ENCODE measurements around the gene EHMT1.
"Not testable (repeated sequence)": the region's sequence is repeated elsewhere in the genome, so short reads cannot be mapped to it uniquely, and the experiment has no call there.

Gene EHMT1

GRCh38 chr9:137588891-137589290, 29.9 kb upstream of the EHMT1 start:
- H3K4me3 ChIP-seq (ENCODE audit: low read depth, low read length) = peak overlapping the region; percentile 72
- H3K4me1 ChIP-seq = no peaks in the 10 kb centered on the region

GRCh38 chr9:137589441-137590122, 29.2 kb upstream of the EHMT1 start:
- Histone ChIP-seq H3K27me3 (no peaks in the 10 kb centered on the region), H3K9me3 (no peaks in the 10 kb centered on the region), H3K4me1 (no peaks in the 10 kb centered on the region), H3K4me3 (ENCODE audit: low read depth, low read length) (peak overlapping the region; percentile 72), H3K36me3 (peaks cover 31% of the 10 kb centered on the region)
- DNase-seq = no peak
- TF ChIP-seq CTCF (IDR thresholded peaks at IDR 0.05; ENCODE audit: low read depth, low read length) = no peak

More at GRCh38 chr9:137588891-137589290, 29.9 kb upstream of the EHMT1 start:
- peaks cover 38% of the 10 kb centered on the region for H3K36me3 ChIP-seq
- no peaks in the 10 kb centered on the region for H3K27me3 ChIP-seq
- no peak for TF ChIP-seq CTCF (IDR thresholded peaks at IDR 0.05; ENCODE audit: low read depth, low read length)
- DNase-seq = no peak
- H3K9me3 ChIP-seq = no peaks in the 10 kb centered on the region

- DNase-seq = no peak
- H3K27me3 ChIP-seq = no peaks in the 10 kb centered on the region
- TF ChIP-seq CTCF (IDR thresholded peaks at IDR 0.05; ENCODE audit: low read depth, low read length) = no peak
- no peaks in the 10 kb centered on the region for H3K9me3 ChIP-seq
- H3K36me3 ChIP-seq = peaks cover 27% of the 10 kb centered on the region
- H3K4me1 ChIP-seq = no peaks in the 10 kb centered on the region
- peak overlapping the region; percentile 72 for H3K4me3 ChIP-seq (ENCODE audit: low read depth, low read length)
Observed at GRCh38 chr9:137590123-137590468, 28.7 kb upstream of the EHMT1 start.

- Histone ChIP-seq H3K4me1 (no peaks in the 10 kb centered on the region), H3K36me3 (peaks cover 24% of the 10 kb centered on the region), H3K4me3 (ENCODE audit: low read depth, low read length) (peak within 1 kb of the TSS; percentile 81), H3K9me3 (no peaks in the 10 kb centered on the region), H3K27me3 (no peaks in the 10 kb centered on the region)
- TF ChIP-seq CTCF (IDR thresholded peaks at IDR 0.05; ENCODE audit: low read depth, low read length) = no peak
- DNase-seq = peak; percentile 93
Observed at GRCh38 chr9:137590469-137591383, 28.1 kb upstream of the EHMT1 start, which contains the start of gene ZMYND19. TSS of gene ZMYND19 (minus strand) at chr9:137590512. CDS start at chr9:137590263, 249 bp downstream.

- H3K4me3 ChIP-seq (ENCODE audit: low read depth, low read length) = no peak overlapping the region
- DNase-seq = no peak
- TF ChIP-seq CTCF (IDR thresholded peaks at IDR 0.05; ENCODE audit: low read depth, low read length) = no peak
- H3K4me1 ChIP-seq = no peaks in the 10 kb centered on the region
- H3K27me3 ChIP-seq = no peaks in the 10 kb centered on the region
- peaks cover 8% of the 10 kb centered on the region for H3K36me3 ChIP-seq
- H3K9me3 ChIP-seq = no peaks in the 10 kb centered on the region
Observed at GRCh38 chr9:137592767-137593166, 26.0 kb upstream of the EHMT1 start.

GRCh38 chr9:137593176-137593575, 25.6 kb upstream of the EHMT1 start:
- H3K4me3 ChIP-seq (ENCODE audit: low read depth, low read length) = no peak overlapping the region
- peaks cover 4% of the 10 kb centered on the region for H3K36me3 ChIP-seq
- no peaks in the 10 kb centered on the region for H3K9me3 ChIP-seq
- no peak for TF ChIP-seq CTCF (IDR thresholded peaks at IDR 0.05; ENCODE audit: low read depth, low read length)
- no peaks in the 10 kb centered on the region for H3K27me3 ChIP-seq
- no peaks in the 10 kb centered on the region for H3K4me1 ChIP-seq
- DNase-seq = no peak

GRCh38 chr9:137596577-137596976, 22.2 kb upstream of the EHMT1 start:
- not testable (repeated sequence) for DNase-seq; H3K4me3 ChIP-seq (ENCODE audit: low read depth, low read length); H3K9me3 ChIP-seq; H3K27me3 ChIP-seq; H3K36me3 ChIP-seq; H3K4me1 ChIP-seq

Data from BE2C (cell line).